ENCODE results near the gene RTL9.

RTL9 gene

GRCh38 chrX:110317061-110317819 is 41.4 kb upstream of the RTL9 start:
- H3K4me3 ChIP-seq (ENCODE audit: low read depth, low read length), result peak overlapping the region; percentile 87
- TF ChIP-seq CTCF (IDR thresholded peaks at IDR 0.05; ENCODE audit: borderline replicate concordance, insufficient read depth, low read depth, low read length), result no peak

- peak within 1 kb of the TSS; percentile 87 for H3K4me3 ChIP-seq (ENCODE audit: low read depth, low read length)
- no peak for TF ChIP-seq CTCF (IDR thresholded peaks at IDR 0.05; ENCODE audit: borderline replicate concordance, insufficient read depth, low read depth, low read length)
Observed at GRCh38 chrX:110317820-110318663, 40.6 kb upstream of the RTL9 start, which contains the start of gene AMMECR1. TSS of gene AMMECR1 (minus strand) at chrX:110318085. CDS start at chrX:110318071, 14 bp downstream.

DNA sequence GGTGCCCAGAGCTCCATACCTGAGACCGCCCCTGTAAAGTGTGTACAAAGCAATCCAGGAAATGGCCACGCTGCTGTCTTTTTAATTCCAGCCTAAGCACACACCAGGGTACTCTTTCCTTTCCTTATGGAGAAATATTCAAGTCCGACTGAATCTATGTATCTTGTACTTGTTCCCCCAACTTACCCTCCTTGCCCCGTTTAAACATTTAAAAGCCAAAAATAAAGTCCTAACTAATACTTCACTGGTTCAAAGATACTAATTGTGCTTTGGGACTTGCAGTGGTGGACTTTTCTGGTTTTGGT is 40.0 kb upstream of the RTL9 start:
- TF ChIP-seq CTCF (IDR thresholded peaks at IDR 0.05; ENCODE audit: borderline replicate concordance, insufficient read depth, low read depth, low read length), result no peak
- peak overlapping the region; percentile 55 for H3K4me3 ChIP-seq (ENCODE audit: low read depth, low read length)

GRCh38 chrX:110320381-110320987 is 38.2 kb upstream of the RTL9 start:
- no peak for TF ChIP-seq CTCF (IDR thresholded peaks at IDR 0.05; ENCODE audit: borderline replicate concordance, insufficient read depth, low read depth, low read length)
- no peak overlapping the region for H3K4me3 ChIP-seq (ENCODE audit: low read depth, low read length)

DNA sequence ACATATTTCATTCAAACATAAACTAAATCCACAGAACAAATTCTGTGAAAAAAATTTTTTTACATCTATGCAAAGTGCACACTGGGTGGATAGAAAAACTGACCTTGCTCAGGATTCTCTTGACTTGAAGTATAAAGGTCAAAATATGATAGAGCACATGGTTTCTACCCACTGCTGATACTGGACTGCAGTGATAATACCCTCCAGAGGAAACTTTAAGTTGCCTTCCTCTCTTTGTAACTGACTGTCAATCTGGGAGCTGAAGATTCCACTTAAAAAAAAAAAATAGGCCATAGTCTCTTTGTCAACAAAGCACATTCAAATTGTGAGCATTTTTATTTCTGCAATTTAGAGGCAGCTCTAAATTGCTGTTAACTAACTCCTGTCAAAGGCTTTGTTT is 37.6 kb upstream of the RTL9 start:
- no peak for TF ChIP-seq CTCF (IDR thresholded peaks at IDR 0.05; ENCODE audit: borderline replicate concordance, insufficient read depth, low read depth, low read length)
- no peak overlapping the region for H3K4me3 ChIP-seq (ENCODE audit: low read depth, low read length)

DNA sequence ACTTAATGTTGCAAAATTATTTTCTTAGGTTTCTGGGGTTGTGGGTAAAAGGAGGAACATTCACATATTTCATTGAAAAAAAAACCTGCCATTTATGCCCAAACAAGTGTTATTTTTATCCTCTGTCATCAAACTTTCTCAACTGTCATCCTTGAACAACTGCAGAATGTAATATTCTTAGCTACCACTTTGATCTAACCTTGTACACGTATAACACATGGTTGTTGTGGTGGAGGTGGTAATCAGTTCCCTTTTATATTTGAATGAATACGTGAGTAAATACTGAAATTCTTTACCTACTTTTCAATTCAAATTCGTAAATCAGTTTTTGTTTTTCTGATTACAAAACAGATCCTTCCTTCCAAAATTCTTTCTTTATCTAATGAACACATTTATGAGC is 37.0 kb upstream of the RTL9 start:
- H3K4me3 ChIP-seq (ENCODE audit: low read depth, low read length), result no peak overlapping the region
- no peak for TF ChIP-seq CTCF (IDR thresholded peaks at IDR 0.05; ENCODE audit: borderline replicate concordance, insufficient read depth, low read depth, low read length)
